Measurements from ENCODE around the gene PCSK4.

Gene PCSK4

GRCh38 chr19:1483979-1484428, 6.1 kb downstream of the PCSK4 start:
- Histone ChIP-seq H3K27ac (no peak overlapping the region), H2AFZ (ENCODE audit: low read depth) (no peak overlapping the region), H3K9ac (no peak overlapping the region), H3K4me3 (IDR thresholded peaks at IDR 0.05; ENCODE audit: insufficient read depth, low read depth, low read length) (no peak overlapping the region), H3K4me1 (ENCODE audit: low read depth, poor library complexity, severe bottlenecking) (peaks cover under 1% of the 10 kb centered on the region), H3K79me2 (ENCODE audit: insufficient read depth, low read depth) (no peaks in the 10 kb centered on the region), H4K20me1 (ENCODE audit: insufficient read depth) (no peaks in the 10 kb centered on the region), H3K36me3 (ENCODE audit: insufficient read depth) (no peaks in the 10 kb centered on the region), H3K27me3 (ENCODE audit: insufficient read depth, low read depth) (peaks cover 48% of the 10 kb centered on the region), H3K4me2 (no peak overlapping the region)
- no peak for TF ChIP-seq CTCF (conservative IDR thresholded peaks at IDR 0.05; ENCODE audit: low read depth, low read length)

- Histone ChIP-seq H3K79me2 (ENCODE audit: insufficient read depth, low read depth) (peaks cover 3% of the 10 kb centered on the region), H3K4me2 (no peak overlapping the region), H3K4me3 (IDR thresholded peaks at IDR 0.05; ENCODE audit: insufficient read depth, low read depth, low read length) (no peak overlapping the region), H3K27me3 (ENCODE audit: insufficient read depth, low read depth) (peaks cover 48% of the 10 kb centered on the region), H3K9ac (no peak overlapping the region), H3K4me1 (ENCODE audit: low read depth, poor library complexity, severe bottlenecking) (no peaks in the 10 kb centered on the region), H3K27ac (no peak overlapping the region), H3K36me3 (ENCODE audit: insufficient read depth) (no peaks in the 10 kb centered on the region), H2AFZ (ENCODE audit: low read depth) (no peak overlapping the region), H4K20me1 (ENCODE audit: insufficient read depth) (no peaks in the 10 kb centered on the region)
- no peak for TF ChIP-seq CTCF (conservative IDR thresholded peaks at IDR 0.05; ENCODE audit: low read depth, low read length)
These were observed 6.8 kb downstream of the PCSK4 start for GRCh38 chr19:1483131-1483978.

- Histone ChIP-seq H2AFZ (ENCODE audit: low read depth) (no peak overlapping the region), H4K20me1 (ENCODE audit: insufficient read depth) (no peaks in the 10 kb centered on the region), H3K4me3 (IDR thresholded peaks at IDR 0.05; ENCODE audit: insufficient read depth, low read depth, low read length) (no peak overlapping the region), H3K4me2 (no peak overlapping the region), H3K4me1 (ENCODE audit: low read depth, poor library complexity, severe bottlenecking) (peaks cover 8% of the 10 kb centered on the region), H3K36me3 (ENCODE audit: insufficient read depth) (no peaks in the 10 kb centered on the region), H3K27ac (no peak overlapping the region), H3K79me2 (ENCODE audit: insufficient read depth, low read depth) (peaks cover 9% of the 10 kb centered on the region), H3K9ac (no peak overlapping the region), H3K27me3 (ENCODE audit: insufficient read depth, low read depth) (peaks cover 42% of the 10 kb centered on the region)
- TF ChIP-seq CTCF (conservative IDR thresholded peaks at IDR 0.05; ENCODE audit: low read depth, low read length), result no peak
These were observed 7.6 kb downstream of the PCSK4 start for GRCh38 chr19:1482361-1483130.

GRCh38 chr19:1481893-1482360, 8.2 kb downstream of the PCSK4 start:
- H3K27ac ChIP-seq, result no peak overlapping the region
- no peaks in the 10 kb centered on the region for H3K36me3 ChIP-seq (ENCODE audit: insufficient read depth)
- no peaks in the 10 kb centered on the region for H4K20me1 ChIP-seq (ENCODE audit: insufficient read depth)
- peaks cover 37% of the 10 kb centered on the region for H3K27me3 ChIP-seq (ENCODE audit: insufficient read depth, low read depth)
- H3K4me2 ChIP-seq, result no peak overlapping the region
- no peak overlapping the region for H2AFZ ChIP-seq (ENCODE audit: low read depth)
- H3K4me3 ChIP-seq (IDR thresholded peaks at IDR 0.05; ENCODE audit: insufficient read depth, low read depth, low read length), result no peak overlapping the region
- H3K79me2 ChIP-seq (ENCODE audit: insufficient read depth, low read depth), result peaks cover 9% of the 10 kb centered on the region
- peaks cover 13% of the 10 kb centered on the region for H3K4me1 ChIP-seq (ENCODE audit: low read depth, poor library complexity, severe bottlenecking)
- H3K9ac ChIP-seq, result no peak overlapping the region
- TF ChIP-seq CTCF (conservative IDR thresholded peaks at IDR 0.05; ENCODE audit: low read depth, low read length), result no peak
